ENCODE results near the gene ATP6V0E1.

DNA sequence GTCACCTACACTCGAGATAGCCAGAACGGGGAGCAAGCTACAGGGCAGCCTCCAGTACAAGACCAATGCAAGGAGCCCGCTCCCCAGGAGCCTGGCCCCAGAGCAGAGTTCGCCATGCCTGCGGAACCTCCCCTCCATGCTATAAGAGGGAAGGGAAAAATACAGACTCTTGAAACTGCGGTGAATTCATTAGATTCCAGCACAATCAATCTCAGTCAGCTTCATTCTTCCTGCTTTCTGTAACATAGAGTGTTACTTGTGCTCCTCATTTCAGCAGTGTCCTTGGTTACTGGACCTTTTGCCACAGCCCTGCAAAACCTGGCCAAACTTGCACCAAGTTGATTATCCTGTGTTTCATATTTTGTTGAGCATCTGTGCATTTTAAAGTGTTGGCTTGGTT is 50.4 kb downstream of the ATP6V0E1 start:
- TF ChIP-seq, protein P1, sequence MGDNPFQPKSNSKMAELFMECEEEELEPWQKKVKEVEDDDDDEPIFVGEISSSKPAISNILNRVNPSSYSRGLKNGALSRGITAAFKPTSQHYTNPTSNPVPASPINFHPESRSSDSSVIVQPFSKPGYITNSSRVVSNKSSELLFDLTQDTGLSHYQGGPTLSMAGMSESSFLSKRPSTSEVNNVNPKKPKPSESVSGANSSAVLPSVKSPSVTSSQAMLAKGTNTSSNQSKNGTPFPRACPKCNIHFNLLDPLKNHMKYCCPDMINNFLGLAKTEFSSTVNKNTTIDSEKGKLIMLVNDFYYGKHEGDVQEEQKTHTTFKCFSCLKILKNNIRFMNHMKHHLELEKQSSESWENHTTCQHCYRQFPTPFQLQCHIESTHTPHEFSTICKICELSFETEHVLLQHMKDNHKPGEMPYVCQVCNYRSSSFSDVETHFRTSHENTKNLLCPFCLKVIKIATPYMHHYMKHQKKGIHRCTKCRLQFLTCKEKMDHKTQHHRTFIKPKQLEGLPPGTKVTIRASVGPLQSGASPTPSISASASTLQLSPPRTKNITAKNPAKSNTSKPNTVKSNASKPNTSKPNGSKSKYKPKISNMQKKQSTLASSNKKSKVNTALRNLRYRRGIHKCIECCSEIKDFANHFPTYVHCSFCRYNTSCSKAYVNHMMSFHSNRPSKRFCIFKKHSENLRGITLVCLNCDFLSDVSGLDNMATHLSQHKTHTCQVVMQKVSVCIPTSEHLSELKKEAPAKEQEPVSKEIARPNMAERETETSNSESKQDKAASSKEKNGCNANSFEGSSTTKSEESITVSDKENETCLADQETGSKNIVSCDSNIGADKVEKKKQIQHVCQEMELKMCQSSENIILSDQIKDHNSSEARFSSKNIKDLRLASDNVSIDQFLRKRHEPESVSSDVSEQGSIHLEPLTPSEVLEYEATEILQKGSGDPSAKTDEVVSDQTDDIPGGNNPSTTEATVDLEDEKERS (tag by site-specific recombination; IDR thresholded peaks at IDR 0.05) = no peak
- TF ChIP-seq, protein P2, sequence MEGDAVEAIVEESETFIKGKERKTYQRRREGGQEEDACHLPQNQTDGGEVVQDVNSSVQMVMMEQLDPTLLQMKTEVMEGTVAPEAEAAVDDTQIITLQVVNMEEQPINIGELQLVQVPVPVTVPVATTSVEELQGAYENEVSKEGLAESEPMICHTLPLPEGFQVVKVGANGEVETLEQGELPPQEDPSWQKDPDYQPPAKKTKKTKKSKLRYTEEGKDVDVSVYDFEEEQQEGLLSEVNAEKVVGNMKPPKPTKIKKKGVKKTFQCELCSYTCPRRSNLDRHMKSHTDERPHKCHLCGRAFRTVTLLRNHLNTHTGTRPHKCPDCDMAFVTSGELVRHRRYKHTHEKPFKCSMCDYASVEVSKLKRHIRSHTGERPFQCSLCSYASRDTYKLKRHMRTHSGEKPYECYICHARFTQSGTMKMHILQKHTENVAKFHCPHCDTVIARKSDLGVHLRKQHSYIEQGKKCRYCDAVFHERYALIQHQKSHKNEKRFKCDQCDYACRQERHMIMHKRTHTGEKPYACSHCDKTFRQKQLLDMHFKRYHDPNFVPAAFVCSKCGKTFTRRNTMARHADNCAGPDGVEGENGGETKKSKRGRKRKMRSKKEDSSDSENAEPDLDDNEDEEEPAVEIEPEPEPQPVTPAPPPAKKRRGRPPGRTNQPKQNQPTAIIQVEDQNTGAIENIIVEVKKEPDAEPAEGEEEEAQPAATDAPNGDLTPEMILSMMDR (tag by site-specific recombination; IDR thresholded peaks at IDR 0.05) = no peak
- TF ChIP-seq ZNF610 (tag by site-specific recombination; IDR thresholded peaks at IDR 0.05; ENCODE audit: borderline replicate concordance) (no peak), ZNF24 (tag by site-specific recombination; IDR thresholded peaks at IDR 0.05) (no peak), GLIS2 (tag by site-specific recombination; IDR thresholded peaks at IDR 0.05) (no peak)
- TF ChIP-seq, protein P3, sequence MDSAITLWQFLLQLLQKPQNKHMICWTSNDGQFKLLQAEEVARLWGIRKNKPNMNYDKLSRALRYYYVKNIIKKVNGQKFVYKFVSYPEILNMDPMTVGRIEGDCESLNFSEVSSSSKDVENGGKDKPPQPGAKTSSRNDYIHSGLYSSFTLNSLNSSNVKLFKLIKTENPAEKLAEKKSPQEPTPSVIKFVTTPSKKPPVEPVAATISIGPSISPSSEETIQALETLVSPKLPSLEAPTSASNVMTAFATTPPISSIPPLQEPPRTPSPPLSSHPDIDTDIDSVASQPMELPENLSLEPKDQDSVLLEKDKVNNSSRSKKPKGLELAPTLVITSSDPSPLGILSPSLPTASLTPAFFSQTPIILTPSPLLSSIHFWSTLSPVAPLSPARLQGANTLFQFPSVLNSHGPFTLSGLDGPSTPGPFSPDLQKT (IDR thresholded peaks at IDR 0.05; ENCODE audit: borderline replicate concordance, low read depth, low read length) = no peak

Measured in HEK293 (cell line).